A549 (cell line): ENCODE data around the gene TMEM30A.

Experiments
- CEBPB ChIP-seq, 2 experiments: fragments of >200 bp in 1 of 2; sonication (Bioruptor Twin) in 1 of 2; formaldehyde crosslinking in 1 of 2; IDR thresholded peaks; 2 replicates each; pipeline ENCODE4 v1.6.1; 2012 to 2016
- EP300 ChIP-seq, 2 experiments: fragments of >200 bp; sonication (Bioruptor Twin); formaldehyde crosslinking; IDR thresholded peaks; 2 replicates in 1 of 2; 3 replicates in 1 of 2; pipeline ENCODE4 v1.6.1; 2016 to 2017
- JUN ChIP-seq, 2 experiments: fragments of >200 bp; sonication (Bioruptor Twin); formaldehyde crosslinking; IDR thresholded peaks; 2 replicates in 1 of 2; 3 replicates in 1 of 2; pipeline ENCODE4 v1.6.1; 2016 to 2017
- MYC ChIP-seq: IDR thresholded peaks from 2 replicates; pipeline ENCODE4 v1.6.1; 2012; ENCODE audit warnings: mild to moderate bottlenecking, inconsistent platforms, low read length, improper control_type of control experiment, borderline replicate concordance
- NR3C1 ChIP-seq: fragments of >200 bp; sonication (Bioruptor Twin); formaldehyde crosslinking; IDR thresholded peaks from 3 replicates; pipeline ENCODE4 v1.6.1; 2017
- RFX5 ChIP-seq: fragments of 450-650 bp; IDR thresholded peaks from 2 replicates; pipeline ENCODE4 v1.7.1; 2014; ENCODE audit warnings: antibody characterized with exemption, mild to moderate bottlenecking, moderate library complexity
- ZNF302 ChIP-seq: fragments of 250-450 bp; sonication (Bioruptor Pico); IDR thresholded peaks from 2 replicates; pipeline ENCODE4 v1.9.0; 2021; ENCODE audit warnings: inconsistent platforms, mild to moderate bottlenecking, moderate library complexity
- TF ChIP-seq, protein P1 (sequence below): fragments of >200 bp; sonication (Bioruptor Twin); formaldehyde crosslinking; IDR thresholded peaks from 3 replicates; pipeline ENCODE4 v1.5.1; 2016

DNA sequence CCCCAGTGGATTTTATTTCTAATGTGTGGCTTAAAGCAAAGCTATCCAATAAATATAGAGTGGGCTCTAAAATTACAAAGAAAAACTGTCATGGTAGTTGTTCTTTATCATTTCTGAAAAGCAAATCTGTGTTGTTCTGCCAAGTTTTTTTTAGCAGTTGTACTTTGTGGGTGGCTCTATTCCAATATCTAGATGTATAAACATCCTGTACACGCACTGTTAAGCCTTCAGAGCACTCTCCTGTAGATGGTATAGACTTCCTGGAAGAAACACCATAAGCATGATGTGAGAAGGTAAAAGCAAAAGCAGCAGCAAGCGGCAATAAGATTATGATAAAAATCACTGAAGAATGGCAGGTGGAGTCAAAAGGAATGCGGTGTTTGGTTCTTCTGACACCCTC lies 21.5 kb upstream of the TMEM30A start:
- TF ChIP-seq, protein P1, sequence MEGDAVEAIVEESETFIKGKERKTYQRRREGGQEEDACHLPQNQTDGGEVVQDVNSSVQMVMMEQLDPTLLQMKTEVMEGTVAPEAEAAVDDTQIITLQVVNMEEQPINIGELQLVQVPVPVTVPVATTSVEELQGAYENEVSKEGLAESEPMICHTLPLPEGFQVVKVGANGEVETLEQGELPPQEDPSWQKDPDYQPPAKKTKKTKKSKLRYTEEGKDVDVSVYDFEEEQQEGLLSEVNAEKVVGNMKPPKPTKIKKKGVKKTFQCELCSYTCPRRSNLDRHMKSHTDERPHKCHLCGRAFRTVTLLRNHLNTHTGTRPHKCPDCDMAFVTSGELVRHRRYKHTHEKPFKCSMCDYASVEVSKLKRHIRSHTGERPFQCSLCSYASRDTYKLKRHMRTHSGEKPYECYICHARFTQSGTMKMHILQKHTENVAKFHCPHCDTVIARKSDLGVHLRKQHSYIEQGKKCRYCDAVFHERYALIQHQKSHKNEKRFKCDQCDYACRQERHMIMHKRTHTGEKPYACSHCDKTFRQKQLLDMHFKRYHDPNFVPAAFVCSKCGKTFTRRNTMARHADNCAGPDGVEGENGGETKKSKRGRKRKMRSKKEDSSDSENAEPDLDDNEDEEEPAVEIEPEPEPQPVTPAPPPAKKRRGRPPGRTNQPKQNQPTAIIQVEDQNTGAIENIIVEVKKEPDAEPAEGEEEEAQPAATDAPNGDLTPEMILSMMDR: no peak
- TF ChIP-seq EP300 (IDR thresholded peaks at IDR 0.05): no peak
- no peak for TF ChIP-seq ZNF302 (CRISPR knock-in tag)
- no peak for TF ChIP-seq JUN (IDR thresholded peaks at IDR 0.05)
- TF ChIP-seq MYC: no peak
- no peak for TF ChIP-seq NR3C1
- TF ChIP-seq CEBPB (IDR thresholded peaks at IDR 0.05): no peak
- TF ChIP-seq RFX5: no peak
